Fibroblast of lung (primary cell): Measurements from ENCODE around the gene PHTF2. TPM values are rescaled to one million over a fixed set of nuclear protein-coding genes. Genes with fewer than 3 reads are reported as not detected.

Experiments
- DNase-seq, 2 donors: peaks; one replicate each; pipeline versions ENCODE4 v3.0.0 to v3.0.0-alpha.2; 2010; ENCODE audit warnings: low read depth in 2 of 2
- H2AFZ ChIP-seq: 2 replicates; pipeline ENCODE4 v1.5.1; 2012; ENCODE audit warnings: low read length, control low read depth, inconsistent platforms
- H3K27ac ChIP-seq: 2 replicates; pipeline ENCODE4 v1.5.1; 2011; ENCODE audit warnings: low read length, control low read depth; ENCODE audit not compliant: insufficient read depth
- H3K27me3 ChIP-seq: 2 replicates; pipeline ENCODE4 v1.5.1; 2011; ENCODE audit warnings: mild to moderate bottlenecking, low read length; ENCODE audit not compliant: control insufficient read depth, insufficient read depth
- H3K36me3 ChIP-seq: 2 replicates; pipeline ENCODE4 v1.5.1; 2011; ENCODE audit warnings: low read length; ENCODE audit not compliant: control insufficient read depth, insufficient read depth
- H3K4me1 ChIP-seq: 2 replicates; pipeline ENCODE4 v1.5.1; 2011; ENCODE audit warnings: low read length; ENCODE audit not compliant: control insufficient read depth, insufficient read depth; ENCODE audit errors: extremely low read depth
- H3K4me2 ChIP-seq: 2 replicates; pipeline ENCODE4 v1.5.1; 2011; ENCODE audit warnings: low read length, control low read depth; ENCODE audit not compliant: insufficient read depth; ENCODE audit errors: extremely low read depth
- H3K4me3 ChIP-seq, 4 experiments: fragments of 200-600 bp in 1 of 4; sonication (generic) in 1 of 4; replicated peaks in 1 of 4; 2 replicates each; pipeline ENCODE4 v1.5.1; 2011 to 2016; ENCODE audit warnings: low read length in 4 of 4, low read depth in 3 of 4, mild to moderate bottlenecking in 3 of 4, control low read depth in 2 of 4, inconsistent platforms in 1 of 4, mixed read lengths in 1 of 4; ENCODE audit not compliant: insufficient read depth in 1 of 4; ENCODE audit errors: control extremely low read depth in 1 of 4
- H3K79me2 ChIP-seq: 2 replicates; pipeline ENCODE4 v1.5.1; 2012; ENCODE audit warnings: mild to moderate bottlenecking, low read length, inconsistent platforms; ENCODE audit not compliant: control insufficient read depth, insufficient read depth
- H3K9ac ChIP-seq: 2 replicates; pipeline ENCODE4 v1.5.1; 2011; ENCODE audit warnings: mild to moderate bottlenecking, low read length, control low read depth; ENCODE audit not compliant: insufficient read depth
- H3K9me3 ChIP-seq: 2 replicates; pipeline ENCODE4 v1.5.1; 2012; ENCODE audit warnings: low read depth, low read length; ENCODE audit not compliant: control insufficient read depth, insufficient read depth
- H4K20me1 ChIP-seq: 2 replicates; pipeline ENCODE4 v1.5.1; 2011; ENCODE audit warnings: low read length; ENCODE audit not compliant: control insufficient read depth, insufficient read depth; ENCODE audit errors: extremely low read depth
- CTCF ChIP-seq, 2 donors: IDR thresholded peaks in 1 of 2; conservative IDR thresholded peaks in 1 of 2; 1 replicate in 1 of 2; 2 replicates in 1 of 2; pipeline ENCODE4 v1.5.1; 2011 to 2012; ENCODE audit warnings: low read length in 2 of 2, control low read depth in 1 of 2, inconsistent platforms in 1 of 2, low read depth in 1 of 2, mild to moderate bottlenecking in 1 of 2
- EZH2 ChIP-seq: IDR thresholded peaks from 2 replicates; pipeline ENCODE4 v1.5.1; 2012; ENCODE audit warnings: low read length, control low read depth, mild to moderate bottlenecking; ENCODE audit errors: missing control alignments
- polyA plus RNA-seq, 2 donors: library from polyadenylated mRNA; depleted of rRNA in 1 of 2; stranded (reverse) in 1 of 2; unstranded in 1 of 2; fragments of >200 nt; gene quantifications; 2 replicates each; pipeline ENCODE4 v1.2.1, GENCODE V29; 2011 to 2012; ENCODE audit warnings: missing spikeins in 1 of 2
- total RNA-seq: library from RNA; depleted of rRNA; stranded (reverse); fragments of >200 nt; gene quantifications from 2 replicates; pipeline ENCODE4 v1.2.1, GENCODE V29; 2014

Gene PHTF2
- total and polyA plus RNA-seq, 2 donors (not counting 1 experiment from before 2014, with no cell fraction given): 25.9 to 64.4 TPM

DNA sequence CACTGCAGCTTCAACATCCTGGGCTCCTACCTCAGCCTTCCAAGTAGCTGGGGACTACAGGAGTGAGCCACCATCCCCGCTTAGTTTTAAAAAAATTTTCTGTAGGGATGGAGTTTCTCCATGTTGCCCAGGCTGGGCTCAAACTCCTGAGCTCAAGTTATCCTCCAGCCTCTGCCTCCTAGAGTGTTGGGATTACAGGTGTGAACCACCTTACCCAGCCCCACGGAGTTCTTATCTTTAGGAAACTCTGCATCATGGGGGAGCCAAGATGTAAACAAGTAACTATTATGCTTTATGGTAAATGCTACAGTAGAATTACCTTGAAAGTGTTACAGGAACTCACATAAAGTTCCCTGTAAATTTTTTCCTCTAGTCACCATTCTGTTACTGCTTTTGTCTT is 65.3 kb downstream of the PHTF2 start:
- no peak overlapping the region for H3K4me2 ChIP-seq
- TF ChIP-seq CTCF (conservative IDR thresholded peaks at IDR 0.05 in 1 of 2, IDR thresholded peaks at IDR 0.05 in 1 of 2; ENCODE audit: low read depth in 1 of 2, low read length in 2 of 2): no peak
- no peak for TF ChIP-seq EZH2
- no peak for DNase-seq
- no peak overlapping the region for H3K4me3 ChIP-seq
- H3K9me3 ChIP-seq: no peaks in the 10 kb centered on the region
- no peaks in the 10 kb centered on the region for H4K20me1 ChIP-seq
- no peaks in the 10 kb centered on the region for H3K79me2 ChIP-seq
- no peak overlapping the region for H3K9ac ChIP-seq
- no peak overlapping the region for H2AFZ ChIP-seq
- H3K27ac ChIP-seq: no peak overlapping the region
- H3K27me3 ChIP-seq: no peaks in the 10 kb centered on the region
- H3K4me1 ChIP-seq: peaks cover 11% of the 10 kb centered on the region
- H3K36me3 ChIP-seq: no peaks in the 10 kb centered on the region

DNA sequence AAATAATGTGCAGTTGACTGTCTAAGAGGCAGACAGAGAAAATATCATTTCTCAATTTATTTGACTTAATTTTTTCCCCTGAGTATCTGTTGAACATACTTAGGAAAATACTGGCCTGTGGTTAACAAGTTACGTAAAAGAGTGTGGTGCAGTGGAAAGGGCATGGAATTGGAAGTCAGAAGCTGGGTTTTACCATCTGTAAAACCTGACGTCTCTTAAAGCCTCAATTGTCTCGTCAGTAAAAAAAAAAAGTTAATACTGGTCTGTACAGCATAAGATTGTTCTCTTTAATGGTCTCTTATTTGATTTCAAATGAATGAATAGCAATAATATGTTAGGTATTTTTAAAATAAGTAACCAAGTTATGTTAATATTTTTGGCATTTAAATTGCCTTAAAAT is 67.8 kb downstream of the PHTF2 start:
- no peaks in the 10 kb centered on the region for H4K20me1 ChIP-seq
- H3K4me3 ChIP-seq: no peak overlapping the region
- H3K9ac ChIP-seq: no peak overlapping the region
- no peak for TF ChIP-seq CTCF (conservative IDR thresholded peaks at IDR 0.05 in 1 of 2, IDR thresholded peaks at IDR 0.05 in 1 of 2; ENCODE audit: low read depth in 1 of 2, low read length in 2 of 2)
- TF ChIP-seq EZH2: no peak
- no peak overlapping the region for H2AFZ ChIP-seq
- H3K4me2 ChIP-seq: peak overlapping the region; percentile 76
- peak; percentile 25 to 38 for DNase-seq
- H3K4me1 ChIP-seq: peaks cover 11% of the 10 kb centered on the region
- H3K27me3 ChIP-seq: no peaks in the 10 kb centered on the region
- H3K9me3 ChIP-seq: no peaks in the 10 kb centered on the region
- no peaks in the 10 kb centered on the region for H3K79me2 ChIP-seq
- no peaks in the 10 kb centered on the region for H3K36me3 ChIP-seq
- H3K27ac ChIP-seq: peak overlapping the region; percentile 33

- Histone ChIP-seq H3K4me1 (peaks cover 12% of the 10 kb centered on the region), H3K9ac (no peak overlapping the region), H3K27ac (peak overlapping the region; percentile 71), H3K4me3 (no peak overlapping the region), H3K4me2 (peak overlapping the region; percentile 76), H2AFZ (no peak overlapping the region), H3K27me3 (no peaks in the 10 kb centered on the region), H4K20me1 (no peaks in the 10 kb centered on the region), H3K79me2 (no peaks in the 10 kb centered on the region), H3K36me3 (no peaks in the 10 kb centered on the region), H3K9me3 (no peaks in the 10 kb centered on the region)
- DNase-seq: peak; percentile 62 to 69
- TF ChIP-seq CTCF (conservative IDR thresholded peaks at IDR 0.05 in 1 of 2, IDR thresholded peaks at IDR 0.05 in 1 of 2; ENCODE audit: low read depth in 1 of 2, low read length in 2 of 2): no peak
- no peak for TF ChIP-seq EZH2
Observed at GRCh38 chr7:77866786-77867536, 68.4 kb downstream of the PHTF2 start.
